Fibroblast of skin of scalp (primary cell): ENCODE data around the gene RAG1. TPM values are rescaled to one million over a fixed set of nuclear protein-coding genes. Genes with fewer than 3 reads are reported as not detected.
"Not testable (repeated sequence)": the region's sequence is repeated elsewhere in the genome, so short reads cannot be mapped to it uniquely, and the experiment has no call there.

Experiments
- DNase-seq: peaks from one replicate; pipeline ENCODE4 v3.0.0-alpha.2; 2013
- polyA plus RNA-seq, 2 experiments: library from polyadenylated mRNA; unstranded; fragments of 120-200 nt; gene quantifications; one replicate each; pipeline ENCODE4 v1.2.1, GENCODE V29; 2013; ENCODE audit not compliant: insufficient read length in 2 of 2

RAG1 gene
- polyA plus RNA-seq (2013, experiment 1 of 2; ENCODE audit: insufficient read length) = 0.40 TPM
- 0.63 TPM for polyA plus RNA-seq (2013, experiment 2 of 2; ENCODE audit: insufficient read length)

- DNase-seq = no peak
Measured at GRCh38 chr11:36567694-36568093, at the start of gene RAG1. Gene RAG1 (plus strand): TSS chr11:36568007. CDS start chr11:36573305, 5,298 bp downstream.

DNA sequence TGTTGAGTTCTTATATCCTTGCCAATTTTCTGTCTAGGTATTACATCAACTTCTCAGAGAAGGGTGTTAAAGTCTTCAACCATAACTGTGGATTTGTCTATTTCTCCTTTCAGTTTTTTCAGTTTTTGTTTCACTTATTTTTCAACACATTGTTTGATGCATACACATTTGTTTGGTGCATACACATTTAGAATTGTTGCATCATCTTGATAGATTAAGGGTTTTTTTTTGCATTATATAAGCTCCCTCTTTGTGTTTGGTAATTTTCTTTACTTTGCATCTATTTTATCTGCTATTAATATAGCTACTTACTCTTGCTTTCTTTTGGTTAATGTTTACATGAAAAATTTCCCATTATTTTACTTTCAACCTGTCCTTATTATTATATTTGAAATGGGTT is 37.0 kb upstream of the RAG1 start:
- no peak for DNase-seq

GRCh38 chr11:36532941-36533601 is 34.7 kb upstream of the RAG1 start:
- no peak for DNase-seq

- DNase-seq = no peak
Measured at GRCh38 chr11:36534276-36534840, 33.4 kb upstream of the RAG1 start.

- DNase-seq = peak; percentile 37
Measured at GRCh38 chr11:36540998-36541397, 26.8 kb upstream of the RAG1 start.

- DNase-seq = no peak
Measured at GRCh38 chr11:36550385-36551115, 17.3 kb upstream of the RAG1 start.

- DNase-seq = not testable (repeated sequence)
Measured at GRCh38 chr11:36557390-36557789, 10.4 kb upstream of the RAG1 start.

GRCh38 chr11:36557991-36558390 is 9.8 kb upstream of the RAG1 start:
- DNase-seq = no peak

DNA sequence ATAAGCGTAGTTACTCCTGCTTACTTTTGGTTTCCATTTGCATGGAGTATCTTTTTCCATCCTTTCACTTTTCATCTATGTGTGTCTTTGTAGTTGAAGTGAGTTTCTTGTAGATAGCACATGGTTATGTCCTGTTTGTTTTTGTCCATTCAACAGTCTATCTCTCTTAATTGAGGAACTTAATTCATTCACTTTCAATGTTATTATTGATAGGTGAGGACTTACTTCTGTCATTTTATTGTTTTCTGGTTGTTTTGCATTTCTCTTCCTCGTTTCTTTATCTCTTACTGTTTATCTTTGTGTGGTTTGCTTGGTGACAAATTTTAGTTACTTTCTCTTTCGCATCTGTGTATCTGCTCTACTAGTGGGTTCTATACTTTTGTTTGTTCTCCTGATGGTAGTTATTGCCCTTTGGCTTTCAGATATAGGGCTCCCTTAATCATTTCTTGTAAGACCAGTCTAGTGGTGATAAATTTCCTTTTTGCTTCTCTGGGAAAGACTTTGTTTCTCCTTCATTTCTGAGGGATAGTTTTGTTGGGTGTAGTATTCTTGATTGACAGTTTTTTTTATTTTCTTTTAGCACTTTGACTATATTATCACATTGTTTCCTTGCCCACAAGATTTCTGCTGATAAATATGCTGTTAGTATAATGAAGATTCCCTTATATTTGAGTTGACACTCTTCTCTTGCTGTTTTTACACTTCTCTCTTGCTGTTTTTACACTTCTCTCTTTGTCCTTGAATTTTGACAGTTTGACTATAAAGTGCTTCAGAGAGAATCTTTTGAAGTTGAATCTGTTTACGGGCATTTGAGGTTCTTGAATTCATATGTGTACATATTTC is 9.0 kb upstream of the RAG1 start:
- DNase-seq = no peak

DNA sequence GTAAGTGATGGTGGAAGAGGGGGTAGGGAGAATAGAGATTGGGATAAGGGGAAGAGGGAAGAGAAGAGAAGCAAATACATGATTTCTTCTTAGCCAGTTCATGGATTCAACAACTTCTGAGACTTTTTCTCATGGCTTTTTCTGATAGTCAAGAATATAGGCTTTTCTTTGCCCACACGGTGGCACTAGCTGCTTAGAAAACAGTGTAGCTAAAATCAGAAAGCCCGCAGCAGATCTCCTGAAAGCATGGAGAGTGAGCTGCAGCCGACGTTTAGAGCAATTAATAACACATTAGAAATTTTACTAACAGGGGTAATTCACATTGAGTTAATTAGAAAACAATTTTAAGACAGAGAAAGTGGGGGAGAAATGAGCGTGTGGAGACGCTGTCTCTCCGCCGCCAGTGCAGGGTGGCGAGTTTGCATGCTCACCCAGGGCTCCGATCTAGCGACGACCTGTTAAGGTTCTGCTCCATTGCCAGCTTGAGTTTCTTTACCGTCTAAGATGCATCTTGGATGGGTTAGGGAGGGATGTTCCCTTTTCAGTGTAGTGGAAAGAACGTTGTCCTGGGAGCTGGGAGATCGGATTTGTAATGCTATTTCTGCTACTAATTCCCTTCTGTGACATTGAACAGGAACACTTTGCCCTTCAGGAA is 3.3 kb upstream of the RAG1 start:
- DNase-seq = peak; percentile 65

DNA sequence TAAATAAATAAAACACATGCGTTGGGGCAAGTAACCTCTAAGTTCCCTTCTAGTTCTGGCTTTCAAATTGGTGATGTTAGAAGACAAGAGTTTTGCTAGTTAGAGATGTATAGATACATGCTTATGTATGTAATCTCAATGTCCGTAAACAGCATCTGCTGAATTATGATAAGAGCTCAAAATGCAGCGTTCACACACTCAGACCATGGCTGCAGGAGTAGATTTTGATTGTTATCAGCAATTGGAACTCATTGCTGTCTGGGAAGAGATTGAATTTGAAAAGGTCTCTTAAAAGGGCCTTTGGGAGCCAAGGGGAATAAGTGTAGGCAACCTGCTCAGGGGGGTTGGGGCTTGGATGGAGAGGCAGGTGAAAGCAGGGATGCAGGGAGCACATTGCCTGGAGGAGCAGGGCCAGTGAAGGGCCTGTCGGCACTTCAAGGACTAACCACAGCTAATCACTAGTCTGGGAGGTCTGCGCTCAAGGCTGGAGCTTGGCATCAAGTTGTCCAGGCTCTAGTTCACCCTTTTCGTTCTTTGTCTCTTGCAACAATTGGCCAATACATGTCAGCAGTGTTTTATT is 2.7 kb upstream of the RAG1 start:
- no peak for DNase-seq

GRCh38 chr11:36566407-36567053 is 1.3 kb upstream of the RAG1 start:
- DNase-seq = no peak

DNA sequence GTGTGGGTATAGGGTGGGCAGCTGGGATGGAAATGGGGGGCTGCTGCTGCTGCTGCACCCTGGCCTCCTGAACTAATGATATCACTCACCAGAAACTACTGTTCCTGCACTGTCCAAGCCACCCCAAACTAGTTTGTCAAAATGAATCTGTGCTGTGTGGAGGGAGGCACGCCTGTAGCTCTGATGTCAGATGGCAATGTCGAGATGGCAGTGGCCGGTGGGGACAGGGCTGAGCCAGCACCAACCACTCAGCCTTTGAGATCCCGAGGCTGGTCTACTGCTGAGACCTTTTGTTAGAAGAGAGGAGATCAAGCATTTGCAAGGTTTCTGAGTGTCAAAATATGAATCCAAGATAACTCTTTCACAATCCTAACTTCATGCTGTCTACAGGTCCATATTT is 1.3 kb downstream of the RAG1 start:
- DNase-seq = no peak

DNA sequence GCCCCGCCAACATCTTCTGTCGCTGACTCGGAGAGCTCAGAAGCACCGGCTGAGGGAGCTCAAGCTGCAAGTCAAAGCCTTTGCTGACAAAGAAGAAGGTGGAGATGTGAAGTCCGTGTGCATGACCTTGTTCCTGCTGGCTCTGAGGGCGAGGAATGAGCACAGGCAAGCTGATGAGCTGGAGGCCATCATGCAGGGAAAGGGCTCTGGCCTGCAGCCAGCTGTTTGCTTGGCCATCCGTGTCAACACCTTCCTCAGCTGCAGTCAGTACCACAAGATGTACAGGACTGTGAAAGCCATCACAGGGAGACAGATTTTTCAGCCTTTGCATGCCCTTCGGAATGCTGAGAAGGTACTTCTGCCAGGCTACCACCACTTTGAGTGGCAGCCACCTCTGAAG is 6.7 kb downstream of the RAG1 start:
- no peak for DNase-seq

DNA sequence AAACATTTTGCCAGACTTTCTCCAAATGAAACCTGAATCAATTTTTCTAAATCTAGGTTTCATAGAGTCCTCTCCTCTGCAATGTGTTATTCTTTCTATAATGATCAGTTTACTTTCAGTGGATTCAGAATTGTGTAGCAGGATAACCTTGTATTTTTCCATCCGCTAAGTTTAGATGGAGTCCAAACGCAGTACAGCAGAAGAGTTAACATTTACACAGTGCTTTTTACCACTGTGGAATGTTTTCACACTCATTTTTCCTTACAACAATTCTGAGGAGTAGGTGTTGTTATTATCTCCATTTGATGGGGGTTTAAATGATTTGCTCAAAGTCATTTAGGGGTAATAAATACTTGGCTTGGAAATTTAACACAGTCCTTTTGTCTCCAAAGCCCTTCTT is 9.6 kb downstream of the RAG1 start:
- no peak for DNase-seq

- DNase-seq = peak; percentile 78
Measured at GRCh38 chr11:36577859-36578258, 10.1 kb downstream of the RAG1 start.

GRCh38 chr11:36578458-36578857 is 10.7 kb downstream of the RAG1 start:
- DNase-seq = no peak

DNA sequence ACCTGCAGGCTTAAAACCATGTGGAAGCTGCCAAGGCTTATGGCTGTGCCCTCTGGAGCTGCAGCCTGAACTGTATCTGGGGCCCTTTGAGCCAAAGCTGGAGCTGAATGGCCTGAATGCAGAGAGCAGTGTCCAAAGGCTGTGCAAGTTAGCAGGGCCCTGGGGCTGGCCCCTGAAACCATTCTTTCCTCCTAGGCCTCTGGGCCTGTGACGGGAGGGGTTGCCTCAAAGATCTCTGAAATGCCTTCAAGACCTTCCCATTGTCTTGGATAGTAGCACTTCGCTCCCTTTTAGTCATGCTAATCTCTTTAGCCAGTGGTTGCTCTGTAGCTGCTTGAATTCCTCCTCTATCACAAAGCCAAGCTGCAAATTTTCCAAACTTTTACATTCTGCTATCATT is 13.7 kb downstream of the RAG1 start:
- DNase-seq = no peak

DNA sequence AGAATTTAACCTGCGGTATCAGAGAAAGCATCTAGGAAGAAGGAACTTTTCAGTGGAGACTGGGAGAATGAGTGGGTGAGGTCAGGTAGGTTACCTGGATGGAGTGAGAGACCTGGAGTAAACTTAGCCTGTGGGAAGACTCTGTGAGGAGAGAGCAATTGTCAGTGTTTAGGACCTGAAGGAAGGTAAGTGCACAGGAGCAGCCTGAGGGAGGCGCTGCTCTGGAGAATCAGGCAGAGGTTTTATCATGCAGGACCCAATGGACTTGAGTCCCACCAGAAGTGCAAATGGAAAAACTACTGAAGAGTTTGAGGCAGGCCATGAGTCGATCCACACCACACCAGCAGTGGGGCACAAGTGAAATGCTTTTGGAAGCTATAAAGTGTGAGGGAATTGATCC is 15.9 kb downstream of the RAG1 start:
- DNase-seq = no peak

DNA sequence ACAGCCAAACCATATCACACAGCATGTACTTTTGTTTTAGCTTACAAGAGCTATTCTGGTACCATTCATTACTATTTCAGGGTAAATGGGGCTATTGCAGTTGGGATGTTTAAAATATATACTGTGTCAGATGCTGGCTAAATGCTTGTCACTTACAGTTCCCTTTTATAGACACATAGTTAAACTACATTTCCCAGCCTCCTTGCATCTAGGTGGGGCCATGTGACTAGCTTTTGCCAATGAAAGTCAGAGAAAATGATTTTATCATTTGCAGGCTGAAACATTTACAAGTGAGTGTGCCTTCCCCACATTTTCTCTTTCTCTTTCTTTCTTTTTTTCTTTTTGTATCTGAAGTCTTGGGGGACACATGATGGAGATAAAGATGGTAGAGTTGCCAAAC is 18.7 kb downstream of the RAG1 start:
- no peak for DNase-seq

GRCh38 chr11:36588099-36588498 is 20.3 kb downstream of the RAG1 start:
- DNase-seq = peak; percentile 17
